Stomach (tissue), 9 donors: ENCODE results near the gene IL22RA2. TPM values are rescaled to one million over a fixed set of nuclear protein-coding genes. Genes with fewer than 3 reads are reported as not detected.

Source experiments
- DNase-seq, 2 donors: peaks; one replicate each; pipeline versions ENCODE4 v3.0.0 to v3.0.0-alpha.2; 2013 to 2019
- H3K27ac ChIP-seq, 5 donors: fragments of 200-600 bp in 4 of 5; sonication (generic) in 4 of 5; one replicate each; pipeline ENCODE4 v1.5.1; 2013 to 2019; ENCODE audit warnings: mild to moderate bottlenecking in 1 of 5, moderate library complexity in 1 of 5
- H3K27me3 ChIP-seq, 3 donors: fragments of 200-600 bp; sonication (generic); one replicate each; pipeline ENCODE4 v1.5.1; 2017 to 2019; ENCODE audit warnings: mixed run types in 1 of 3
- H3K36me3 ChIP-seq, 4 donors: fragments of 200-600 bp; sonication (generic); 1 replicate in 3 of 4; 2 replicates in 1 of 4; pipeline ENCODE4 v1.5.1; 2016 to 2019
- H3K4me1 ChIP-seq, 4 donors: fragments of 200-600 bp; sonication (generic); one replicate each; pipeline ENCODE4 v1.5.1; 2016 to 2019
- H3K4me3 ChIP-seq, 4 donors: fragments of 200-600 bp; sonication (generic) in 3 of 4; one replicate each; pipeline ENCODE4 v1.5.1; 2016 to 2019; ENCODE audit warnings: mild to moderate bottlenecking in 1 of 4
- H3K9me3 ChIP-seq, 4 donors: fragments of 200-600 bp; sonication (generic); one replicate each; pipeline ENCODE4 v1.5.1; 2016 to 2019
- EP300 ChIP-seq: sonication (generic); formaldehyde crosslinking; IDR thresholded peaks from one replicate; pipeline ENCODE4 v1.6.1; 2017; ENCODE audit warnings: antibody characterized with exemption
- POLR2A ChIP-seq, 4 donors: fragments of 450-650 bp; IDR thresholded peaks; one replicate each; pipeline ENCODE4 v1.6.1; 2016; ENCODE audit warnings: antibody characterized with exemption in 4 of 4, control low read depth in 2 of 4, mild to moderate bottlenecking in 1 of 4, moderate library complexity in 1 of 4
- POLR2AphosphoS5 ChIP-seq, 3 donors: sonication (generic); formaldehyde crosslinking; IDR thresholded peaks; one replicate each; pipeline ENCODE4 v1.6.1; 2016; ENCODE audit warnings: antibody characterized with exemption in 3 of 3
- WGBS, 5 donors: extraction: QIAGEN DNeasy Blood & Tissue Kit in 3 of 5; methylation state at CpG; one replicate each; pipeline versions ENCODE4 v1.1.5 to v1.1.7; 2013 to 2018; 5-methylcytosine and 5-hydroxymethylcytosine counted together
- intact Hi-C: fragments of 100-400 bp; cut with DNase I; formaldehyde crosslinking; loops from one replicate; pipeline ENCODE4 v1.15.1; 2023; ENCODE audit warnings: low total_unique reads
- polyA plus RNA-seq, 3 donors: library from polyadenylated mRNA; stranded (reverse); fragments of 200-250 nt; gene quantifications; one replicate each; pipeline ENCODE4 v1.2.3, GENCODE V29; 2013
- total RNA-seq, 5 donors: library from RNA; depleted of rRNA; stranded (reverse); fragments of >200 nt; gene quantifications; one replicate each; pipeline versions ENCODE4 v1.1.0 to v1.2.3, GENCODE V29; 2014 to 2016
- TF ChIP-seq, protein P1 (sequence below), 7 experiments: fragments of 450-650 bp in 4 of 7; fragments of 200-600 bp in 3 of 7; sonication (generic) in 3 of 7; IDR thresholded peaks; one replicate each; pipeline ENCODE4 v1.5.1; 2016 to 2019; ENCODE audit warnings: antibody characterized with exemption in 7 of 7, control low read depth in 2 of 7, mild to moderate bottlenecking in 1 of 7
- donor health status: healthy with polysubstance abuse.
- donor health status: Bipolar disorder and iron deficiency.
- donor health status: healthy.

Gene IL22RA2
- total and polyA plus RNA-seq, 8 donors = 0.05 TPM; not detected in 7

DNA sequence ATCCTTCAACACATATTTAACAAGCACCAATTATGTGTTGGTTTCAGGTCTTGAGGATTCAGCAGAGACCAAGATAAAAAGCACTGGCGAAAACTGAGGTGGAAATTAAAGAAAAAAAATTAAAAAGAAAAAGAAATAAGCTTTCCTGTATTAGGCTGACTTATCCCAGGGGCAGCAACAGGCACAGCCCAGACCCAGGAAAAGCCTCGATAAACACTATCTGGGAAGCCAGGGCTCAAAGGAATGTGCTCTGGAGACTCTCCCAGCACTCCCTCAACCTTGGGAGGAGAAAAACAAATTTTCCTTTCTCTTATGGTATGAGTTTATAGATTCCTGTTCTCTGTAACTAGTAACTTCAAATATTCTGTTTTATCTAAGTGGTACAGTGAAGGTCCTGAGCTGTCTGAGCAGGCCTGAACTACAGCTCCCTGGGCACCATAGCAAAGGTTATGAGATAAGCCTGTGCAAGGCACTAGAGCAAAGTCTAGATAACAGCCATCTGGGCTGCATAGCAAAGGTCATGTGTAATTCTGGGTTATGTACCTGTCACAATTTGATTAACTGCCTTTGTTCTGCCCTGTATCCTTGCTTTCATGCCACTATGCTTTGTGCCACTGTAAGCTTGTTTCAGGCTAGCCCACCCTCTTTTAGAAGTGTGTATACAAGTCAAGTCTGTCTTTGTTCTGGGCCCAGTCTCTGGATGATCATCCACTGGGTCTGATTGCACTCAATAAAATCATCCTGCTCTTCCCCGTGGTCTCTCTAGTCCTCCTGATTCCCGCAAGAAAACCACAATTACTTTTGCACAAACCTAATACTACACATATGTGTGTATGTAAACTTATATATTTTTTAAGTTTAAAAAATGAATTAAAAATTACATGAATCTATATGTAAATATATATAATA lies 54.0 kb downstream of the IL22RA2 start:
- WGBS, 5 donors = 55 to 70% (median 61%) methylated on average over 4 of the region's 4 CpGs
- Histone ChIP-seq H3K36me3 (no peaks in the 10 kb centered on the region), H3K9me3 (peaks cover 0 to 25% (median 15%) of the 10 kb centered on the region in 4 donors), H3K4me3 (no peak overlapping the region), H3K27me3 (no peaks in the 10 kb centered on the region), H3K27ac (peak overlapping the region in 1 of 5 donors; percentile 49), H3K4me1 (peaks cover 0 to 15% (median 3%) of the 10 kb centered on the region in 4 donors)
- peak in 1 of 2 donors; percentile 8 for DNase-seq
- intact Hi-C loops = no loop called here
- TF ChIP-seq, protein P1, sequence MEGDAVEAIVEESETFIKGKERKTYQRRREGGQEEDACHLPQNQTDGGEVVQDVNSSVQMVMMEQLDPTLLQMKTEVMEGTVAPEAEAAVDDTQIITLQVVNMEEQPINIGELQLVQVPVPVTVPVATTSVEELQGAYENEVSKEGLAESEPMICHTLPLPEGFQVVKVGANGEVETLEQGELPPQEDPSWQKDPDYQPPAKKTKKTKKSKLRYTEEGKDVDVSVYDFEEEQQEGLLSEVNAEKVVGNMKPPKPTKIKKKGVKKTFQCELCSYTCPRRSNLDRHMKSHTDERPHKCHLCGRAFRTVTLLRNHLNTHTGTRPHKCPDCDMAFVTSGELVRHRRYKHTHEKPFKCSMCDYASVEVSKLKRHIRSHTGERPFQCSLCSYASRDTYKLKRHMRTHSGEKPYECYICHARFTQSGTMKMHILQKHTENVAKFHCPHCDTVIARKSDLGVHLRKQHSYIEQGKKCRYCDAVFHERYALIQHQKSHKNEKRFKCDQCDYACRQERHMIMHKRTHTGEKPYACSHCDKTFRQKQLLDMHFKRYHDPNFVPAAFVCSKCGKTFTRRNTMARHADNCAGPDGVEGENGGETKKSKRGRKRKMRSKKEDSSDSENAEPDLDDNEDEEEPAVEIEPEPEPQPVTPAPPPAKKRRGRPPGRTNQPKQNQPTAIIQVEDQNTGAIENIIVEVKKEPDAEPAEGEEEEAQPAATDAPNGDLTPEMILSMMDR (IDR thresholded peaks at IDR 0.05) = no peak
- peak in 2 of 3 donors; percentile 32 to 57 for TF ChIP-seq POLR2AphosphoS5 (IDR thresholded peaks at IDR 0.05)

DNA sequence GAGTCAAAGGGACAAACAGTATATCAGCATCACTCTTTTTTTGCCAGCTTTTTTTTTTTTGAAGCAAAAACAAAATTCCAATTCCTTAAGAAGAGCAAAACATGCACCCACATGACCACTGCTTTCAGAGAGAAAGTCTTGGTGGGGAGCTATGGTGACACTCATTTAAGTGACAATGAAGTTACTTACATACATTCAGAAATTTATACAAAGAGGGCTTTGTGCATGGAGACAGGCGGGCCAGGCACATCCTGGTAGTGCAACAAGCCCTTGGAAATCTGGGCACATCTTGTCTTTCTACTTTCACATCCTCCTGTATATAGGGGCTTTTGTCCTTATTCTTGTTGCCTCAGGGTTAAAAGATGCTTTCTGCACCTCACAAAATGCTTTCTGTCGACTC lies 55.9 kb downstream of the IL22RA2 start:
- H3K4me3 ChIP-seq = no peak overlapping the region
- H3K36me3 ChIP-seq = no peaks in the 10 kb centered on the region
- H3K9me3 ChIP-seq = peaks cover 0 to 25% (median 15%) of the 10 kb centered on the region in 4 donors
- 89 to 97% (median 93%) methylated on average over 2 of the region's 2 CpGs for WGBS, 5 donors
- peaks cover 0 to 10% (median 3%) of the 10 kb centered on the region in 4 donors for H3K4me1 ChIP-seq
- H3K27me3 ChIP-seq = no peaks in the 10 kb centered on the region
- TF ChIP-seq POLR2A (IDR thresholded peaks at IDR 0.05) (no peak), EP300 (no peak), POLR2AphosphoS5 (IDR thresholded peaks at IDR 0.05) (no peak)
- TF ChIP-seq, protein P1 (IDR thresholded peaks at IDR 0.05) = no peak
- intact Hi-C loops = no loop called here
- no peak overlapping the region for H3K27ac ChIP-seq
- no peak for DNase-seq

DNA sequence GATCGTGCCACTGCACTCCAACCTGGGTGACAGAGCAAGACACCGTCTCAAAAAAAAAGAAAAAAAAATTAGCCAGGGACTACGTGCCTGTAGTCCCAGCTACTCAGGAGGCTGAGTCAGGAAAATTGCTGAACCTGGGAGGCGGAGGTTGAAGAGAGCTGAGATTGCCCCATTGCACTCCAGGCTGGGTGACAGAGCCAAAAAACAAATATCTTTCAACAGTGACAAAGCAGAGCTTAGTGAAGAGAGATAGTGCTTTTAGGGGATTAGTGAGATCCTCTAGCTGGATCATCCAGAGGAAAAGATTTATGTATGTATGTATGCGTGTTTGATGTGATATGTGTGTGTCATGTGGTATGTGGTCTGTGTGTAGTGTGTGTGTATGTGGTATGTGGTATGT lies 56.6 kb downstream of the IL22RA2 start:
- Histone ChIP-seq H3K27ac (no peak overlapping the region), H3K4me3 (no peak overlapping the region), H3K4me1 (peaks cover 0 to 7% (median 3%) of the 10 kb centered on the region in 4 donors), H3K36me3 (no peaks in the 10 kb centered on the region), H3K9me3 (peaks cover 0 to 25% (median 15%) of the 10 kb centered on the region in 4 donors), H3K27me3 (no peaks in the 10 kb centered on the region)
- DNase-seq = no peak
- 68 to 81% (median 77%) methylated on average over 5 of the region's 5 CpGs for WGBS, 5 donors
- intact Hi-C loops = no loop called here
- TF ChIP-seq, protein P1 (IDR thresholded peaks at IDR 0.05) = no peak
- TF ChIP-seq EP300 = no peak
- no peak for TF ChIP-seq POLR2AphosphoS5 (IDR thresholded peaks at IDR 0.05)
- no peak for TF ChIP-seq POLR2A (IDR thresholded peaks at IDR 0.05)

DNA sequence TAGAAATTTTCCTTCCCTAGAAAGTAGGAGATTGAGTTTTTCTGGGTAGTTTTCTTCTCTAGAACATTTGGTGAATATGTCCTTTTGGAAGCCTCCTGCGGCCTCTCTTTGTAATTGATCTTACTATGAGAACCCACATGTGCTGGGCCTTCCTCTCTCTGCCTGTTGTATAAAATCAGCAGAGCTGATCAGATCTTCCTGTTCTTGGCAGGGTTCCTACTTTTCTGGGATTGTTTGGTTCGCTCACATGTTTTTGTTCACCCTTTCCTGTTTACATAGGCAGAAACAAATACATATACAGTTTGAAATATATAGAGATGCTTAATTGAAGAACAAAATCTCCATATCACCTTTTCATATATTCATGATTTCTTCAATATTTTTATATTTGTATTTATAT lies 57.8 kb downstream of the IL22RA2 start:
- no peak overlapping the region for H3K4me3 ChIP-seq
- no peaks in the 10 kb centered on the region for H3K27me3 ChIP-seq
- no peaks in the 10 kb centered on the region for H3K36me3 ChIP-seq
- H3K4me1 ChIP-seq = peaks cover 0 to 7% (median 0%) of the 10 kb centered on the region in 4 donors
- TF ChIP-seq, protein P1 (IDR thresholded peaks at IDR 0.05) = no peak
- TF ChIP-seq POLR2AphosphoS5 (IDR thresholded peaks at IDR 0.05) (no peak), POLR2A (IDR thresholded peaks at IDR 0.05) (no peak), EP300 (no peak)
- H3K27ac ChIP-seq = no peak overlapping the region
- DNase-seq = no peak
- H3K9me3 ChIP-seq = peaks cover 0 to 25% (median 15%) of the 10 kb centered on the region in 4 donors
- 52 to 60% (median 57%) methylated on average over 2 of the region's 2 CpGs for WGBS, 5 donors
- intact Hi-C loops = no loop called here
